ENCODE results near the gene CACNB2.

Gene CACNB2

DNA sequence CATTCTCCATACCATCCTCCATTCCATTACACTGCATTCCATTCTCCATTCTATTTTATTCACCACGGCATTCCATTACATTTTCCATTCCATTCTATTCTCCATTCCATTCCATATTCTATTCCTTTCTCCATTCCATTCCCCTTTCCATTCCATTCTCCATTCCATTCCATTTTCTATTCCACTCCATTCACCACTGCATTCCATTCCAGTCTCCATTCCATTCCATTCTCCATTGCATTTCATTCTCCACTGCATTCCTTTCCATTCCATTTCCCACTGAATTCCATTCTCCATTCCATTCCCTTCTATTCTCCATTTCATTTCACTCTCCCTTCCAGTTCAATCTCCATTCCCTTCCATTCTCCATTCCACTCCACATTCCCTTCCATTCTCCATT lies 431.6 kb downstream of the CACNB2 start:
- Histone ChIP-seq H3K27me3 (no peaks in the 10 kb centered on the region), H3K9me3 (no peaks in the 10 kb centered on the region), H3K4me3 (no peak overlapping the region), H3K4me1 (no peaks in the 10 kb centered on the region), H3K27ac (no peak overlapping the region), H3K36me3 (peaks cover 0 to 8% (median 0%) of the 10 kb centered on the region in 3 donors)
- DNase-seq = no peak
- TF ChIP-seq, protein P1, sequence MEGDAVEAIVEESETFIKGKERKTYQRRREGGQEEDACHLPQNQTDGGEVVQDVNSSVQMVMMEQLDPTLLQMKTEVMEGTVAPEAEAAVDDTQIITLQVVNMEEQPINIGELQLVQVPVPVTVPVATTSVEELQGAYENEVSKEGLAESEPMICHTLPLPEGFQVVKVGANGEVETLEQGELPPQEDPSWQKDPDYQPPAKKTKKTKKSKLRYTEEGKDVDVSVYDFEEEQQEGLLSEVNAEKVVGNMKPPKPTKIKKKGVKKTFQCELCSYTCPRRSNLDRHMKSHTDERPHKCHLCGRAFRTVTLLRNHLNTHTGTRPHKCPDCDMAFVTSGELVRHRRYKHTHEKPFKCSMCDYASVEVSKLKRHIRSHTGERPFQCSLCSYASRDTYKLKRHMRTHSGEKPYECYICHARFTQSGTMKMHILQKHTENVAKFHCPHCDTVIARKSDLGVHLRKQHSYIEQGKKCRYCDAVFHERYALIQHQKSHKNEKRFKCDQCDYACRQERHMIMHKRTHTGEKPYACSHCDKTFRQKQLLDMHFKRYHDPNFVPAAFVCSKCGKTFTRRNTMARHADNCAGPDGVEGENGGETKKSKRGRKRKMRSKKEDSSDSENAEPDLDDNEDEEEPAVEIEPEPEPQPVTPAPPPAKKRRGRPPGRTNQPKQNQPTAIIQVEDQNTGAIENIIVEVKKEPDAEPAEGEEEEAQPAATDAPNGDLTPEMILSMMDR (IDR thresholded peaks at IDR 0.05) = no peak
- intact Hi-C loops (cut with DNase I; ENCODE audit: low total_unique reads) = no loop called here

DNA sequence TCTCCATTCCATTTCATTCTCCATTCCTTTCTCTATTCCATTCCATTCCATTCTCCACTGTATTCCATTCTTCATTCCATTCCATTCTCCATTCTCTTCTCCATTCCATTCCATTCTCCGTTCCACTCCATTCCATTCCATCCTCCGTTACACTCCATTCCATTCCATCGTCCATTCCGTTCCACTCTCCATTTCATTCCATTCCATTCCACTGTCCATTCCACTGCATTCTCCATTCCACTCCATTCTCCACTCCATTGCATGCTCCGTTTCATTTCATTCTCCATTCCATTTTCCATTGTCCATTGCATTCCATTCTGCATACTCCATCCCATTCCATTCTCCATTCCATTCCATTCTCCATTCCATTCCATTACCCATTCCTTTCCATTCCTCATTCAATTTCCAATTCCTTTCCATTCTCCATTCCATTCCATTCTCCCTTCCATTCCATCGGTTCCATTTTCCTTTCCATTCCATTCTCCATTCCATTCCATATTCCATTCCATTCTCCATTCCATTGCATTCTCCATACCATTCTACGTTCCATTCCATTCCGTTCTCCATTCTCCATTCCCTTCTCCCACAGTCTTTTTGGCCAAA lies 432.8 kb downstream of the CACNB2 start:
- TF ChIP-seq, protein P1 (IDR thresholded peaks at IDR 0.05) = no peak
- intact Hi-C loops (cut with DNase I; ENCODE audit: low total_unique reads) = no loop called here
- no peaks in the 10 kb centered on the region for H3K9me3 ChIP-seq

DNA sequence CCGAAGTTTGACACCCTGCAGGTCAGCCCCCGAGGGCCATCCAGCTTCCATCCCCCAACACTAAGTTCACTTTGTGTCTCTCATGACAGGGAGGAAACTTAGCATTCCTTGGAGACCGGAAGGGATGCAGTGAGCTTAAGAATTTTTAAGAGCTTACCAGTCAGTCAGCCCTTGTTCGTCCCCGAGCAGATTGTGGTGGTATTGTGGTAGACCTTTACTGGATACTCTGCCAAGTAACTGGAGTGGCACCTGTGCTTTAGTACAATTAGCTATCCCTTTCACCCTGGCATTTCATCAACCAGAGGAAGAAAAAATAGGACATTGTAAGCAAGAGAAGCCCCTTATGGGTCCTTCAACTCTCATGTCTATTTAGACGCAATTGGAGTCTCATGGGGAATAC lies 436.4 kb downstream of the CACNB2 start:
- DNase-seq = no peak
- intact Hi-C loops (cut with DNase I; ENCODE audit: low total_unique reads) = loop anchor here (5.0 kb wide), 1 partner anchor 1724 kb away; no protein-coding TSS in a partner anchor
- TF ChIP-seq, protein P1 (IDR thresholded peaks at IDR 0.05) = no peak
- Histone ChIP-seq H3K9me3 (no peaks in the 10 kb centered on the region), H3K4me3 (no peak overlapping the region), H3K27me3 (no peaks in the 10 kb centered on the region), H3K27ac (no peak overlapping the region), H3K4me1 (no peaks in the 10 kb centered on the region), H3K36me3 (peaks cover 11 to 37% (median 33%) of the 10 kb centered on the region in 3 donors)

More for the DNA sequence above, 432.8 kb downstream of the CACNB2 start:
- Histone ChIP-seq H3K27me3 (no peaks in the 10 kb centered on the region), H3K4me1 (no peaks in the 10 kb centered on the region), H3K36me3 (peaks cover 0 to 8% (median 2%) of the 10 kb centered on the region in 3 donors), H3K27ac (no peak overlapping the region), H3K4me3 (no peak overlapping the region)
- DNase-seq = no peak

GRCh38 chr10:18577823-18578685 lies 437.8 kb downstream of the CACNB2 start:
- no peak overlapping the region for H3K27ac ChIP-seq
- H3K9me3 ChIP-seq = no peaks in the 10 kb centered on the region
- H3K4me1 ChIP-seq = no peaks in the 10 kb centered on the region
- TF ChIP-seq, protein P1 (IDR thresholded peaks at IDR 0.05) = no peak
- no peaks in the 10 kb centered on the region for H3K27me3 ChIP-seq
- no peak overlapping the region for H3K4me3 ChIP-seq
- intact Hi-C loops (cut with DNase I; ENCODE audit: low total_unique reads) = loop anchor here (5.0 kb wide), 1 partner anchor 1726 kb away; no protein-coding TSS in a partner anchor
- H3K36me3 ChIP-seq = peaks cover 11 to 46% (median 34%) of the 10 kb centered on the region in 3 donors
- no peak for DNase-seq

DNA sequence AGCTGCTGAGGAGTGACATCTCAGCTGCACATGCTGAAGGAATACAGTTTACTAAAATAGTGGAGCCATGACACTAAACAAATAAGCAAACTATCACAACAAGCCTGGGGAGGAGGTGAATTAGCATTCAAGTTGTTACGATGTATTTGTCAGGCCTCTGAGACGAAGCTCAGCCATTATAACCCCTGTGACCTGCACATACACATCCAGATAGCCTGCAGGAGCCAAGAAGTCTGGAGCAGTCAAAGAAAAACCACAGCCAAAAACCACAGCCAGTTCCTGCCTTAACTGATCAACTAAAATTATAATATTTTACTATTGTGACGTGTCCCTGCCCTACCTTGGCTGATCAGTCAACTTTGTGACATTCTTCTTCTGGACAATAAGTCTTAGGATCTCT lies 442.6 kb downstream of the CACNB2 start:
- no peak for DNase-seq
- Histone ChIP-seq H3K27me3 (no peaks in the 10 kb centered on the region), H3K36me3 (peaks cover 20 to 60% (median 41%) of the 10 kb centered on the region in 3 donors), H3K4me3 (no peak overlapping the region), H3K9me3 (no peaks in the 10 kb centered on the region), H3K4me1 (no peaks in the 10 kb centered on the region), H3K27ac (no peak overlapping the region)
- TF ChIP-seq, protein P1 (IDR thresholded peaks at IDR 0.05) = no peak
- intact Hi-C loops (cut with DNase I; ENCODE audit: low total_unique reads) = no loop called here
